ENCODE measurements around the gene PLPP4. TPM values are rescaled to one million over a fixed set of nuclear protein-coding genes. Genes with fewer than 3 reads are reported as not detected.

PLPP4 gene
- polyA plus RNA-seq, 1 of the 3 experiments (the other 2 are of a cell fraction), result 27.9 TPM

DNA sequence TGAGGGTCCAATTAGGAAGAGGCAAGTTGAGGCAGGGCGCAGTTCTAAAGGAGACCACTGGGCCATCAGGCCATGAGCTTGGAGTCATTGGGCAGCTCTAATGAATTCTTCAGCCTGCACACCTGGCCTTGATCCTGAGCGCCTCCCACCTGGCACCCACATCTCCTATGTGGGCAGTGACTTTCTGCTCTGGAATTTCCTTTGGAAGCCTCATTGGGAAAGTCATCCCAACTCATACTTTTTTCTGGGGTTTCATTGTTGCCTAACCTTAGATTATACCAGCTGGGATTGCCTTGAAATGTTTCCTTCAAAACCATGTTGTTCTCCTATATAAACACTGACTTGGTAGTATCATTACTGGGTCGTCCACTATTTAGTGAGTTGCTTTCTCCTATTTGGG is 54.1 kb downstream of the PLPP4 start:
- no peaks in the 10 kb centered on the region for H3K9me3 ChIP-seq
- H3K27ac ChIP-seq (ENCODE audit: low read depth in 2 of 2, low read length in 1 of 2), result peak overlapping the region in 1 of 2 experiments; percentile 27; a peak in 2 of 4 replicates

DNA sequence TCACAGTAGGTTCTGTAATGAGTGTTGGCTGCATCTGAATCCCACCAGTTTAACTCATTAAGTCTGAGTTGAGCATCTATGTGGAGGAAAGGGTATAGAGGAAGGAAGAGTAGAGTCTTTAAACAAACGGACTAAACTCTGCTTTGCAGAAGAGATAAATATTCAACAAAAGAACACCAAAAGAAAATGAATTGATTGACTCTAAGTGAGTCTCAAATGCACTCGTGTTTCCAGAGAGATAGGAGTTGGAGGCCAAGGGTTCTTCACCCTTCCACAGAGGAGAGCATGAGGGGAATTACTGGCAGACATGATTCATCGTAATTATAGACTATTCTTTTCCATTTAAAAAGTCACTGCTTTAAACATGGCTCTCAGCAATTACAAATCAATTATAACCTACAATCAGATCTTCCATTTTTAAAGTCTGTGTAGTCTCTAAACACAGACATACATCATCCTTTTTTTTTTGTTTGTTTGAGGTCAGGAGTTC is 56.3 kb downstream of the PLPP4 start:
- CTCF ChIA-PET, result no interaction called here
- Histone ChIP-seq H2AFZ (ENCODE audit: low read depth) (no peak overlapping the region), H3K9me2 (no peaks in the 10 kb centered on the region), H3K4me2 (no peak overlapping the region), H3K79me2 (ENCODE audit: insufficient read depth) (peaks cover 95% of the 10 kb centered on the region), H3K4me1 (ENCODE audit: control insufficient read depth in 1 of 2, insufficient read depth in 2 of 2, low read depth in 1 of 2, low read length in 1 of 2) (peaks cover 4 to 22% of the 10 kb centered on the region in 2 experiments), H3K36me3 (replicated peaks in 1 of 2; ENCODE audit: control insufficient read depth in 1 of 2, insufficient read depth in 2 of 2, low read length in 1 of 2) (peaks cover 2 to 14% of the 10 kb centered on the region in 2 experiments), H3K27ac (ENCODE audit: low read depth in 2 of 2, low read length in 1 of 2) (no peak overlapping the region), H3K27me3 (ENCODE audit: insufficient read depth) (no peaks in the 10 kb centered on the region), H4K20me1 (ENCODE audit: insufficient read depth) (peaks cover 49% of the 10 kb centered on the region; the same call in 1 of the 2 replicates), H3F3A (replicated peaks; ENCODE audit: insufficient read depth) (peaks cover 4% of the 10 kb centered on the region), H3K9ac (no peak overlapping the region), H3K9me3 (no peaks in the 10 kb centered on the region), H3K4me3 (ENCODE audit: low read depth in 2 of 2, low read length in 1 of 2) (no peak overlapping the region)
- no peak for DNase-seq
- 54% methylated on average over 3 of the region's 3 CpGs for WGBS (ENCODE audit: low lambda C conversion rate)
- POLR2A ChIA-PET, result no interaction called here
- TF ChIP-seq TCF12 (IDR thresholded peaks at IDR 0.05) (no peak), CHD2 (IDR thresholded peaks at IDR 0.05; ENCODE audit: low read length, partially characterized antibody) (no peak), ELF1 (IDR thresholded peaks at IDR 0.05) (no peak), FOSL2 (IDR thresholded peaks at IDR 0.05; ENCODE audit: borderline replicate concordance, low read depth) (no peak), MXI1 (IDR thresholded peaks at IDR 0.05; ENCODE audit: low read depth, low read length) (no peak), RFX5 (IDR thresholded peaks at IDR 0.05; ENCODE audit: low read length) (no peak), MEF2A (IDR thresholded peaks at IDR 0.05; ENCODE audit: borderline replicate concordance, low read depth) (no peak), FOXJ3 (CRISPR knock-in tag; IDR thresholded peaks at IDR 0.05) (no peak), FOXM1 (IDR thresholded peaks at IDR 0.05; ENCODE audit: low read depth) (no peak), ZBTB33 (IDR thresholded peaks at IDR 0.05; ENCODE audit: borderline replicate concordance, low read depth) (no peak), NRF1 (IDR thresholded peaks at IDR 0.05; ENCODE audit: low read depth, low read length) (no peak)

More for the DNA sequence above, 54.1 kb downstream of the PLPP4 start:
- Histone ChIP-seq H3K79me2 (ENCODE audit: insufficient read depth) (peaks cover 96% of the 10 kb centered on the region), H3K36me3 (replicated peaks in 1 of 2; ENCODE audit: control insufficient read depth in 1 of 2, insufficient read depth in 2 of 2, low read length in 1 of 2) (peaks cover 2 to 18% of the 10 kb centered on the region in 2 experiments), H2AFZ (ENCODE audit: low read depth) (no peak overlapping the region), H3K4me3 (ENCODE audit: low read depth in 2 of 2, low read length in 1 of 2) (no peak overlapping the region), H3K4me1 (ENCODE audit: control insufficient read depth in 1 of 2, insufficient read depth in 2 of 2, low read depth in 1 of 2, low read length in 1 of 2) (peaks cover 7 to 18% of the 10 kb centered on the region in 2 experiments; a peak in 3 of 4 replicates), H3K4me2 (peak overlapping the region; percentile 23; the same call in 1 of the 2 replicates), H3K27me3 (ENCODE audit: insufficient read depth) (no peaks in the 10 kb centered on the region), H3K9me2 (no peaks in the 10 kb centered on the region), H3K9ac (no peak overlapping the region), H3F3A (replicated peaks; ENCODE audit: insufficient read depth) (peaks cover 8% of the 10 kb centered on the region), H4K20me1 (ENCODE audit: insufficient read depth) (peaks cover 48% of the 10 kb centered on the region; the same call in 1 of the 2 replicates)
- TF ChIP-seq MEF2A (IDR thresholded peaks at IDR 0.05; ENCODE audit: borderline replicate concordance, low read depth) (no peak), RCOR1 (IDR thresholded peaks at IDR 0.05; ENCODE audit: low read length) (no peak), JUND (IDR thresholded peaks at IDR 0.05) (peak; percentile 68), FOSL2 (IDR thresholded peaks at IDR 0.05; ENCODE audit: borderline replicate concordance, low read depth) (peak; percentile 66), MAX (IDR thresholded peaks at IDR 0.05; ENCODE audit: low read depth) (peak; percentile 13; the same call in 1 of the 2 replicates), YY1 (IDR thresholded peaks at IDR 0.05; ENCODE audit: low read depth) (no peak), CTCF (IDR thresholded peaks at IDR 0.05) (peak; percentile 21; the same call in 1 of the 2 replicates), EP300 (IDR thresholded peaks at IDR 0.05; ENCODE audit: borderline replicate concordance in 1 of 2, low read depth in 1 of 2, low read length in 1 of 2) (peak in 1 of 2 experiments; percentile 55; a peak in 1 of 4 replicates), TEAD4 (IDR thresholded peaks at IDR 0.05; ENCODE audit: borderline replicate concordance, insufficient read depth) (peak; percentile 61; the same call in 1 of the 2 replicates), NFIC (IDR thresholded peaks at IDR 0.05; ENCODE audit: borderline replicate concordance) (peak; percentile 76), TCF12 (IDR thresholded peaks at IDR 0.05) (peak; percentile 91), TAF1 (IDR thresholded peaks at IDR 0.05; ENCODE audit: borderline replicate concordance, low read depth, low read length) (no peak), RXRA (IDR thresholded peaks at IDR 0.05; ENCODE audit: borderline replicate concordance, low read depth) (peak; percentile 38; the same call in 1 of the 2 replicates), POLR2AphosphoS5 (IDR thresholded peaks at IDR 0.05; ENCODE audit: low read depth, low read length) (no peak)
- TF ChIP-seq, protein P1, sequence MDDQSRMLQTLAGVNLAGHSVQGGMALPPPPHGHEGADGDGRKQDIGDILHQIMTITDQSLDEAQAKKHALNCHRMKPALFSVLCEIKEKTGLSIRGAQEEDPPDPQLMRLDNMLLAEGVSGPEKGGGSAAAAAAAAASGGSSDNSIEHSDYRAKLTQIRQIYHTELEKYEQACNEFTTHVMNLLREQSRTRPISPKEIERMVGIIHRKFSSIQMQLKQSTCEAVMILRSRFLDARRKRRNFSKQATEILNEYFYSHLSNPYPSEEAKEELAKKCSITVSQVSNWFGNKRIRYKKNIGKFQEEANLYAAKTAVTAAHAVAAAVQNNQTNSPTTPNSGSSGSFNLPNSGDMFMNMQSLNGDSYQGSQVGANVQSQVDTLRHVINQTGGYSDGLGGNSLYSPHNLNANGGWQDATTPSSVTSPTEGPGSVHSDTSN (IDR thresholded peaks at IDR 0.05), result peak; percentile 31; the same call in 1 of the 2 replicates
- CTCF ChIA-PET, result no interaction called here
- DNase-seq, result no peak
- WGBS (ENCODE audit: low lambda C conversion rate), result 79% methylated on average over 3 of the region's 3 CpGs
- POLR2A ChIA-PET, result no interaction called here

Data from SK-N-SH (cell line).